ENCODE measurements around the gene PPP1R1A. TPM values are rescaled to one million over a fixed set of nuclear protein-coding genes. Genes with fewer than 3 reads are reported as not detected.
A peak's percentile ranks its signal among the peaks of the same experiment; 100 is the strongest.

Gene PPP1R1A
- total and polyA plus RNA-seq, 2 donors (not counting 1 experiment from before 2014, with no cell fraction given), result not detected

DNA sequence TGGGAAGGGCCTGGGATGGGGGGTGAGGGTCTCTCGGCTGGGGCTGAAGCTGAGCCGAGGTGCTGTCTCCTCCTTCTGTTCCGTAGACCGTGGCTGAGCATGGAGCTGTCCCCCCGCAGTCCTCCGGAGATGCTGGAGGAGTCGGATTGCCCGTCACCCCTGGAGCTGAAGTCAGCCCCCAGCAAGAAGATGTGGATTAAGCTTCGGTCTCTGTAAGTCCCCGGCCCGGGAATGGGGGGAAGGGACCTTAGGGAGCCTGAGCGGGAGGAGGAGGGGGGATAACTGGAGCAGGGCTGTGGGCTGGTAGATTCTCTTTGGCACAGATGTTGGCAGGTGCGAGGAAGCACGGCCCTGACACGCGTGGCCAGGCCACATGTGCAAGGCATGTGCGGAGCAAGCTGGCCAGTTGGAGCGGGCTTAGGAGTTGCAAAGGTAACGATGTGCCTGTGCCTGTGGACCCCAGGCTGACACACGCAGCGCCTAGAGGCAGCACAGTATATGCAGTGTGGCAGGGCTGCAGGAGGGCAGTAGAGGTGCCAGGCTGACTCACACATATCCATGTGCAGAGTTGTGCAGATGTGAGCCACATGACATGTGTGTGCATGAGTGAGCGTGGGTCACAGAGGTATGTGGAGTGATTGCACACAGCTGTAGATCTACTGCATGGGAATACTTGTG is 38.5 kb downstream of the PPP1R1A start:
- DNase-seq (peak; percentile 39), ATAC-seq (ENCODE audit: low read depth) (peak; percentile 59)
- Histone ChIP-seq H3K4me2 (replicated peaks; ENCODE audit: low read depth, low read length, poor library complexity, severe bottlenecking) (peak overlapping the region; percentile 89), H3K27ac (ENCODE audit: low read length in 2 of 2) (no peak overlapping the region), H3K9ac (ENCODE audit: low read length) (peak overlapping the region; percentile 59), H3K79me2 (ENCODE audit: control insufficient read depth, insufficient read depth, low read length) (no peaks in the 10 kb centered on the region), H3K4me3 (ENCODE audit: control extremely low read depth in 1 of 5, extremely low read depth in 1 of 5, insufficient read depth in 1 of 5, low read depth in 2 of 5, low read length in 4 of 5) (peak overlapping the region in 4 of 5 experiments; percentile 32 to 54 (median 50)), H3K27me3 (replicated peaks in 1 of 4; ENCODE audit: control extremely low read depth in 1 of 4, control insufficient read depth in 3 of 4, insufficient read depth in 4 of 4, low read length in 3 of 4) (peaks cover 0 to 13% (median 6%) of the 10 kb centered on the region in 4 experiments), H3K36me3 (replicated peaks in 1 of 2; ENCODE audit: control extremely low read depth in 1 of 2, control insufficient read depth in 1 of 2, extremely low read depth in 1 of 2, insufficient read depth in 2 of 2, low read length in 1 of 2) (peaks cover 0 to 10% of the 10 kb centered on the region in 2 experiments), H4K20me1 (ENCODE audit: control insufficient read depth, insufficient read depth, low read length, poor library complexity, severe bottlenecking) (no peaks in the 10 kb centered on the region), H2AFZ (ENCODE audit: insufficient read depth, low read depth, low read length, poor library complexity, severe bottlenecking) (peak overlapping the region; percentile 37), H3K4me1 (ENCODE audit: control insufficient read depth in 2 of 2, insufficient read depth in 2 of 2, low read length in 2 of 2) (peaks cover 17 to 20% of the 10 kb centered on the region in 2 donors), H3K9me3 (ENCODE audit: control extremely low read depth in 1 of 3, control insufficient read depth in 2 of 3, insufficient read depth in 1 of 3, low read length in 2 of 3) (no peaks in the 10 kb centered on the region)
- Mint-ChIP-seq H3K9me3 (ENCODE audit: insufficient read depth) (no peaks in the 10 kb centered on the region), H3K4me1 (peaks cover 26% of the 10 kb centered on the region), H3K27ac (peak overlapping the region; percentile 47), H3K4me3 (peak overlapping the region; percentile 85), H3K27me3 (peaks cover 8% of the 10 kb centered on the region)
- TF ChIP-seq, protein P1, sequence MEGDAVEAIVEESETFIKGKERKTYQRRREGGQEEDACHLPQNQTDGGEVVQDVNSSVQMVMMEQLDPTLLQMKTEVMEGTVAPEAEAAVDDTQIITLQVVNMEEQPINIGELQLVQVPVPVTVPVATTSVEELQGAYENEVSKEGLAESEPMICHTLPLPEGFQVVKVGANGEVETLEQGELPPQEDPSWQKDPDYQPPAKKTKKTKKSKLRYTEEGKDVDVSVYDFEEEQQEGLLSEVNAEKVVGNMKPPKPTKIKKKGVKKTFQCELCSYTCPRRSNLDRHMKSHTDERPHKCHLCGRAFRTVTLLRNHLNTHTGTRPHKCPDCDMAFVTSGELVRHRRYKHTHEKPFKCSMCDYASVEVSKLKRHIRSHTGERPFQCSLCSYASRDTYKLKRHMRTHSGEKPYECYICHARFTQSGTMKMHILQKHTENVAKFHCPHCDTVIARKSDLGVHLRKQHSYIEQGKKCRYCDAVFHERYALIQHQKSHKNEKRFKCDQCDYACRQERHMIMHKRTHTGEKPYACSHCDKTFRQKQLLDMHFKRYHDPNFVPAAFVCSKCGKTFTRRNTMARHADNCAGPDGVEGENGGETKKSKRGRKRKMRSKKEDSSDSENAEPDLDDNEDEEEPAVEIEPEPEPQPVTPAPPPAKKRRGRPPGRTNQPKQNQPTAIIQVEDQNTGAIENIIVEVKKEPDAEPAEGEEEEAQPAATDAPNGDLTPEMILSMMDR (IDR thresholded peaks at IDR 0.05), result no peak
- no peak for TF ChIP-seq EZH2 (IDR thresholded peaks at IDR 0.05; ENCODE audit: borderline replicate concordance, insufficient read depth, low read depth, low read length, poor library complexity, severe bottlenecking)
- intact Hi-C loops (cut with micrococcal nuclease), result loop anchor here (10.0 kb wide), 1 partner anchor 55 kb away; the partner anchor contains the start of gene NCKAP1L
- ChIA-PET CTCF (interaction anchor here (1.2 to 1.3 kb wide), 3 partner anchors 8 to 17 kb away, joined by 3 read pairs; no protein-coding TSS in a partner anchor), POLR2A (interaction anchor here (0.6 kb wide), 2 partner anchors 75 to 303 kb away, joined by 3 to 4 read pairs; no protein-coding TSS in a partner anchor)
- WGBS (ENCODE audit: insufficient coverage), result 11% methylated on average over 22 of the region's 22 CpGs

DNA sequence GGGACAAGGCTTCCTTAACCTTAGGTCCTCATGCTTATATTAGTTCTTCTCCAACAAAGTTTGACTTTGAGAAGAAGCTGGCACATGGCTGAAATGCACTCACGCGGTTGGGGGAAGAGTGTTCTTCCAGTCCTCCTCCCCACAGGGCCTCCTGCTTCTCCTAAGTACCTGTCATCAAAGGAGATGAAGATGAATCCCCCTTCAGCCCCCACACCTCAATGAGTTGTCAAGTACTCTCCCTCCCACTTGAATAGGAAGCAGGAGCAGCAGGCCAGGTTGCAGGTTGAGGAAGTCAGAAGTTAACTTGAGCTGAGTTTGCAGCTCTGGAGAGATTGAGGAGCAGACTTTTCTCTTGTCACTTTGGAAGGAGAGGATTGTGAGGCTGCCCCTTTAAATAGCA is 41.9 kb downstream of the PPP1R1A start:
- intact Hi-C loops (cut with micrococcal nuclease), result no loop called here
- WGBS (ENCODE audit: insufficient coverage), result no CpG with 5 or more reads among the region's 2 CpGs

More for the DNA sequence above, 41.9 kb downstream of the PPP1R1A start:
- Histone ChIP-seq H4K20me1 (ENCODE audit: control insufficient read depth, insufficient read depth, low read length, poor library complexity, severe bottlenecking) (no peaks in the 10 kb centered on the region), H3K27me3 (replicated peaks in 1 of 4; ENCODE audit: control extremely low read depth in 1 of 4, control insufficient read depth in 3 of 4, insufficient read depth in 4 of 4, low read length in 3 of 4) (peaks cover 0 to 13% (median 6%) of the 10 kb centered on the region in 4 experiments), H3K9ac (ENCODE audit: low read length) (no peak overlapping the region), H3K36me3 (replicated peaks in 1 of 2; ENCODE audit: control extremely low read depth in 1 of 2, control insufficient read depth in 1 of 2, extremely low read depth in 1 of 2, insufficient read depth in 2 of 2, low read length in 1 of 2) (peaks cover 0 to 44% of the 10 kb centered on the region in 2 experiments), H3K4me2 (replicated peaks; ENCODE audit: low read depth, low read length, poor library complexity, severe bottlenecking) (no peak overlapping the region), H3K4me1 (ENCODE audit: control insufficient read depth in 2 of 2, insufficient read depth in 2 of 2, low read length in 2 of 2) (peaks cover 17 to 20% of the 10 kb centered on the region in 2 donors), H2AFZ (ENCODE audit: insufficient read depth, low read depth, low read length, poor library complexity, severe bottlenecking) (no peak overlapping the region), H3K9me3 (ENCODE audit: control extremely low read depth in 1 of 3, control insufficient read depth in 2 of 3, insufficient read depth in 1 of 3, low read length in 2 of 3) (no peaks in the 10 kb centered on the region), H3K27ac (ENCODE audit: low read length in 2 of 2) (peak overlapping the region in 1 of 2 donors; percentile 6), H3K4me3 (ENCODE audit: control extremely low read depth in 1 of 5, extremely low read depth in 1 of 5, insufficient read depth in 1 of 5, low read depth in 2 of 5, low read length in 4 of 5) (no peak overlapping the region), H3K79me2 (ENCODE audit: control insufficient read depth, insufficient read depth, low read length) (no peaks in the 10 kb centered on the region)
- CTCF ChIA-PET, result interaction anchor here (0.8 to 1.1 kb wide), 3 partner anchors 19 to 148 kb away, joined by 3 to 4 read pairs (median 3); no protein-coding TSS in a partner anchor
- ATAC-seq (ENCODE audit: low read depth) (no peak), DNase-seq (no peak)
- POLR2A ChIA-PET, result no interaction called here
- H3K4me1 Mint-ChIP-seq, result peaks cover 26% of the 10 kb centered on the region
- TF ChIP-seq EZH2 (IDR thresholded peaks at IDR 0.05; ENCODE audit: borderline replicate concordance, insufficient read depth, low read depth, low read length, poor library complexity, severe bottlenecking), result no peak
- TF ChIP-seq, protein P1 (IDR thresholded peaks at IDR 0.05), result no peak
- H3K27ac Mint-ChIP-seq, result peak overlapping the region; percentile 17
- no peaks in the 10 kb centered on the region for H3K9me3 Mint-ChIP-seq (ENCODE audit: insufficient read depth)
- peaks cover 4% of the 10 kb centered on the region for H3K27me3 Mint-ChIP-seq
- H3K4me3 Mint-ChIP-seq, result no peak overlapping the region

Data from B cell (primary cell).